Chondrocyte (in vitro differentiated cells): ENCODE data around the gene MPV17L2. TPM values are rescaled to one million over a fixed set of nuclear protein-coding genes. Genes with fewer than 3 reads are reported as not detected.
A peak's percentile ranks its signal among the peaks of the same experiment; 100 is the strongest.

Experiments used
- DNase-seq: peaks from one replicate; pipeline ENCODE4 v3.0.0; 2021; ENCODE audit warnings: mixed read lengths, low spot score
- H3K27ac Mint-ChIP-seq: one replicate; pipeline ENCODE4 v1.8.0; 2021; ENCODE audit warnings: mild to moderate bottlenecking, moderate library complexity, mixed read lengths; ENCODE audit not compliant: unreplicated experiment
- H3K27me3 Mint-ChIP-seq: 2 replicates; pipeline ENCODE4 v1.8.0; 2021; ENCODE audit warnings: low read depth, mixed read lengths
- H3K36me3 Mint-ChIP-seq: 2 replicates; pipeline ENCODE4 v1.8.0; 2021; ENCODE audit warnings: low read depth, mixed read lengths
- H3K4me1 Mint-ChIP-seq: 2 replicates; pipeline ENCODE4 v1.8.0; 2021; ENCODE audit warnings: low read depth, mild to moderate bottlenecking, mixed read lengths
- H3K4me3 Mint-ChIP-seq: one replicate; pipeline ENCODE4 v1.8.0; 2021; ENCODE audit warnings: mild to moderate bottlenecking, moderate library complexity, mixed read lengths; ENCODE audit not compliant: unreplicated experiment
- H3K9me3 Mint-ChIP-seq: 2 replicates; pipeline ENCODE4 v1.8.0; 2021; ENCODE audit warnings: low read depth, mixed read lengths
- CTCF ChIP-seq: fragments of 200-600 bp; sonication (generic); IDR thresholded peaks from 2 replicates; pipeline ENCODE4 v1.5.0; 2021; ENCODE audit warnings: antibody characterized with exemption, mild to moderate bottlenecking, moderate library complexity
- total RNA-seq: library from RNA; stranded (reverse); gene quantifications from 3 replicates; pipeline ENCODE4 v1.2.1, GENCODE V29; 2021

Gene MPV17L2
- total RNA-seq, 1 donor from 2014 or later, result 10.9 TPM

- H3K9me3 Mint-ChIP-seq, result no peaks in the 10 kb centered on the region
- peak; percentile 84 for TF ChIP-seq CTCF
- DNase-seq, result no peak
- peaks cover 28% of the 10 kb centered on the region for H3K36me3 Mint-ChIP-seq
- H3K27ac Mint-ChIP-seq, result no peak overlapping the region
- H3K4me3 Mint-ChIP-seq, result no peak overlapping the region
- H3K27me3 Mint-ChIP-seq, result no peaks in the 10 kb centered on the region
- H3K4me1 Mint-ChIP-seq, result no peaks in the 10 kb centered on the region
These were observed 24.9 kb upstream of the MPV17L2 start for GRCh38 chr19:18167975-18168645.

- peaks cover 26% of the 10 kb centered on the region for H3K36me3 Mint-ChIP-seq
- no peak for TF ChIP-seq CTCF
- DNase-seq, result no peak
- no peak overlapping the region for H3K27ac Mint-ChIP-seq
- no peaks in the 10 kb centered on the region for H3K9me3 Mint-ChIP-seq
- H3K4me1 Mint-ChIP-seq, result peaks cover 4% of the 10 kb centered on the region
- no peaks in the 10 kb centered on the region for H3K27me3 Mint-ChIP-seq
- no peak overlapping the region for H3K4me3 Mint-ChIP-seq
These were observed 24.2 kb upstream of the MPV17L2 start for GRCh38 chr19:18168673-18169381.

- H3K36me3 Mint-ChIP-seq, result peaks cover 22% of the 10 kb centered on the region
- H3K27ac Mint-ChIP-seq, result peak overlapping the region; percentile 49
- DNase-seq, result no peak
- peaks cover 3% of the 10 kb centered on the region for H3K27me3 Mint-ChIP-seq
- H3K4me1 Mint-ChIP-seq, result peaks cover 8% of the 10 kb centered on the region
- no peak for TF ChIP-seq CTCF
- no peak overlapping the region for H3K4me3 Mint-ChIP-seq
- H3K9me3 Mint-ChIP-seq, result no peaks in the 10 kb centered on the region
These were observed 22.2 kb upstream of the MPV17L2 start for GRCh38 chr19:18170714-18171255.

DNA sequence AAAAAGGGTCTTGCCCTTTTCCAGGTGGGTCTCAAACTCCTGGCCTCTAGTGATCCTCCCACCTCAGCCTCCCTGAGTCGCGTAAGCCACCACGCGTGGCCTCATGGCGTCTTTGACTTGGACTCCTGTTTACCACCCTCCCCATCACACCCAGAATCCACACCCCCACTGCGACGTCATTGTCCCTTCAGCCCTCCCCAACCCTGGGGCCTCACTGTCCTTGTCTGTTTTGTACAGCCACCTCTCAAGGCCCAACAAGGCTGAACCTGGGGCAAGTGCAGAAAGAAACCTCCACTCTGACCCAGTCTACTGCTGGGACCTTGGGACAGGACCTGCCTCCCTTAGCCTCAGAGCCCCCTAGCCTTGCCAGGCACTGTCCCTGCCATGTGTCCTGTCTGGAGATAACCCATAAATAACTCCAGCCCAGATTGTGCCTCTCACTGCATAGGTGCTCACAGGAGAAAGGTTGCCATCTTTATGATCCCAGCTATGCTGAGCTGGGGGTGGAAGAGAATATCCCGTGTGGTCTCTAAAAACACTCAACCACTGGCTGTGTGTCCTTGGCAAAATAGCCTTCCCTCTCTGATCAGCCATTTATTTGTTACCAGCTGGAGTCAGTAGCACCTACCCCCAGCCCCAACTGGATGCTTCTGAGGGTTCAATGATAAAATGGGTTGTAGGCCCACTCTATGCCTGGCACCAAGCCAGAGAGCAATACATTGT is 21.3 kb upstream of the MPV17L2 start:
- Mint-ChIP-seq H3K4me3 (no peak overlapping the region), H3K27me3 (peaks cover 7% of the 10 kb centered on the region)
- no peak for TF ChIP-seq CTCF

More for the DNA sequence above, 21.3 kb upstream of the MPV17L2 start:
- no peaks in the 10 kb centered on the region for H3K9me3 Mint-ChIP-seq
- H3K4me1 Mint-ChIP-seq, result peaks cover 8% of the 10 kb centered on the region
- H3K27ac Mint-ChIP-seq, result no peak overlapping the region
- peaks cover 19% of the 10 kb centered on the region for H3K36me3 Mint-ChIP-seq
- no peak for DNase-seq
